GM10266 (cell line): ENCODE data around the gene PRAMEF17.
"Not testable (repeated sequence)": the region's sequence is repeated elsewhere in the genome, so short reads cannot be mapped to it uniquely, and the experiment has no call there.

ENCODE experiments used
- DNase-seq: peaks from one replicate; pipeline ENCODE4 v3.0.0; 2012; ENCODE audit errors: extremely low spot score
- TF ChIP-seq, protein P1 (sequence below): IDR thresholded peaks from 2 replicates; pipeline ENCODE4 v1.5.1; 2012; ENCODE audit warnings: mild to moderate bottlenecking, low read depth; ENCODE audit not compliant: control insufficient read depth, insufficient read depth; ENCODE audit errors: missing control alignments

Gene PRAMEF17

GRCh38 chr1:13407811-13408210 lies 18.4 kb downstream of the PRAMEF17 start:
- DNase-seq = no peak
- TF ChIP-seq, protein P1, sequence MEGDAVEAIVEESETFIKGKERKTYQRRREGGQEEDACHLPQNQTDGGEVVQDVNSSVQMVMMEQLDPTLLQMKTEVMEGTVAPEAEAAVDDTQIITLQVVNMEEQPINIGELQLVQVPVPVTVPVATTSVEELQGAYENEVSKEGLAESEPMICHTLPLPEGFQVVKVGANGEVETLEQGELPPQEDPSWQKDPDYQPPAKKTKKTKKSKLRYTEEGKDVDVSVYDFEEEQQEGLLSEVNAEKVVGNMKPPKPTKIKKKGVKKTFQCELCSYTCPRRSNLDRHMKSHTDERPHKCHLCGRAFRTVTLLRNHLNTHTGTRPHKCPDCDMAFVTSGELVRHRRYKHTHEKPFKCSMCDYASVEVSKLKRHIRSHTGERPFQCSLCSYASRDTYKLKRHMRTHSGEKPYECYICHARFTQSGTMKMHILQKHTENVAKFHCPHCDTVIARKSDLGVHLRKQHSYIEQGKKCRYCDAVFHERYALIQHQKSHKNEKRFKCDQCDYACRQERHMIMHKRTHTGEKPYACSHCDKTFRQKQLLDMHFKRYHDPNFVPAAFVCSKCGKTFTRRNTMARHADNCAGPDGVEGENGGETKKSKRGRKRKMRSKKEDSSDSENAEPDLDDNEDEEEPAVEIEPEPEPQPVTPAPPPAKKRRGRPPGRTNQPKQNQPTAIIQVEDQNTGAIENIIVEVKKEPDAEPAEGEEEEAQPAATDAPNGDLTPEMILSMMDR = no peak

DNA sequence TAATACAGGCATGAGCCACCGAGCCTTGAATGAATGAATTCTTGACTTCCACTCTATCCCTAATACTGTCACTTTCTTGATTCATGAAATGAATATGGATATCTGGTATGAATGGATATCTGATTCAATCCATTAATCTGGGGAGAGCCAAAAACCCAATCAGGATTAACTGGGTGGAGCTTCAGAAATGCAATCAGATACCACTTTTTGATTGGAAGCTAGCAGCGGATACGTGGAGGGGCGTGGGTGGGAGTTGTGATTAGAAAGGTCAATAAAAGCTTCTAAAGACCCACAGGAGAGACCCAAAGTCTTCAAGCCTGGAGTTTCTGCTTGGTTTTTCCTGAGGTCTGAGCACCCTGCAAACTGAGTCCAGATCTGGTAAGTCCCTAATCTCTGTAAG lies 20.7 kb downstream of the PRAMEF17 start, which contains the start of gene PRAMEF20:
Gene PRAMEF20 (plus strand): TSS at position 301 of the 400 bp plus-strand sequence. CDS start 5,905 bp downstream, outside the sequence.
- not testable (repeated sequence) for DNase-seq

GRCh38 chr1:13430495-13430894 lies 41.1 kb downstream of the PRAMEF17 start:
- no peak for DNase-seq
- TF ChIP-seq, protein P1 = no peak

DNA sequence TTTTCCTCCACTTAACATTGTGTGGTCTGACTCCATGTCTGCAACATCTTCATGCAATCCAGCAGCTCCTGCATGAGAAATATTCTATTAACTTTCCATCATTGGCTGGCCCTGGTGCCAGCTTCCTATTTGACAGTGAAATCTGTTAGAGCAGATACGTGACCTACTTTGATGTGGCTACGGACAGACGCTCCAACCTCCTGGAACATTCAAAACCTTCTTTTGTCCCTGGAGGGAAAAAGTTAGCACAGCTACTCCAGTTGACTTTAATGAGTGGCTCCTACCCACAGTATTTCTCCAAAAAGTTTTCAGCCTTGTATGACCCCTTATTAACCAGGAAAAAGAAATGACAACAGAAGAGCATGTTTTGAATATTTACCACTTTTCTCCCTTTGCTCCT lies 42.8 kb downstream of the PRAMEF17 start:
- DNase-seq = no peak
- TF ChIP-seq, protein P1 = no peak

- not testable (repeated sequence) for DNase-seq
Observed at GRCh38 chr1:13433694-13434358, 44.4 kb downstream of the PRAMEF17 start.

GRCh38 chr1:13435458-13435857 lies 46.0 kb downstream of the PRAMEF17 start:
- no peak for DNase-seq
- TF ChIP-seq, protein P1 = no peak

GRCh38 chr1:13439104-13439783 lies 49.8 kb downstream of the PRAMEF17 start:
- DNase-seq = not testable (repeated sequence)
